Omental fat pad (tissue), 4 donors: Measurements from ENCODE around the gene POU6F2. TPM values are rescaled to one million over a fixed set of nuclear protein-coding genes. Genes with fewer than 3 reads are reported as not detected.

Source experiments
- ATAC-seq: fragments of 150-250 bp; one replicate; pipeline ENCODE4 v1.9.1; 2016; ENCODE audit warnings: mild to moderate bottlenecking, moderate library complexity; ENCODE audit not compliant: low FRiP score
- DNase-seq: peaks from one replicate; pipeline ENCODE4 v3.0.0-alpha.2; 2019; ENCODE audit warnings: low spot score
- total RNA-seq, 4 donors: library from RNA; depleted of rRNA; stranded (reverse); fragments of >200 nt; gene quantifications; one replicate each; pipeline ENCODE4 v1.1.0, GENCODE V29; 2016
- TF ChIP-seq, protein P1 (sequence below), 3 donors: fragments of 450-650 bp; IDR thresholded peaks; one replicate each; pipeline ENCODE4 v1.5.1; 2016 to 2017; ENCODE audit warnings: antibody characterized with exemption in 3 of 3, mild to moderate bottlenecking in 3 of 3, moderate library complexity in 2 of 3

The POU6F2 gene
- total RNA-seq, 4 donors from 2014 or later: 0.12 to 0.56 (median 0.37) TPM; not detected in 1

DNA sequence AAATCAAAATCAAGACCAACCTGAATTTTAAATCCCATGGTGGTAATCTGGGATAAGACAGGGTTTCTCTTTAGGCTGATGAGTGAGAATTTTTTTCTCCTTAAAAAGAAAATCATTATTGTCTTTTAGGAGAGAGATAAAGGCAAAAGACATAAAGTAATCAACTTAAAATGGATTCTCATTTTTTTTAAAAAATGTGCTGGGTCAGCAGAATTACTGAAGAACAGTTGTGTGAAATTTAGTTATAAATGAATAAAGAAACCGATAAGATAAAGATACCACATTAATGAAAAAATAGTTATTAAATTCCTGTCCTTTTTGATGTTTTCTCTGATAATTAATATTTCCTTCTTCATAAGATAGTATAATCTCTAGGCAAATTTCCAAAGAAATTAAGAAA, 427.2 kb downstream of the POU6F2 start:
- ATAC-seq: no peak
- TF ChIP-seq, protein P1, sequence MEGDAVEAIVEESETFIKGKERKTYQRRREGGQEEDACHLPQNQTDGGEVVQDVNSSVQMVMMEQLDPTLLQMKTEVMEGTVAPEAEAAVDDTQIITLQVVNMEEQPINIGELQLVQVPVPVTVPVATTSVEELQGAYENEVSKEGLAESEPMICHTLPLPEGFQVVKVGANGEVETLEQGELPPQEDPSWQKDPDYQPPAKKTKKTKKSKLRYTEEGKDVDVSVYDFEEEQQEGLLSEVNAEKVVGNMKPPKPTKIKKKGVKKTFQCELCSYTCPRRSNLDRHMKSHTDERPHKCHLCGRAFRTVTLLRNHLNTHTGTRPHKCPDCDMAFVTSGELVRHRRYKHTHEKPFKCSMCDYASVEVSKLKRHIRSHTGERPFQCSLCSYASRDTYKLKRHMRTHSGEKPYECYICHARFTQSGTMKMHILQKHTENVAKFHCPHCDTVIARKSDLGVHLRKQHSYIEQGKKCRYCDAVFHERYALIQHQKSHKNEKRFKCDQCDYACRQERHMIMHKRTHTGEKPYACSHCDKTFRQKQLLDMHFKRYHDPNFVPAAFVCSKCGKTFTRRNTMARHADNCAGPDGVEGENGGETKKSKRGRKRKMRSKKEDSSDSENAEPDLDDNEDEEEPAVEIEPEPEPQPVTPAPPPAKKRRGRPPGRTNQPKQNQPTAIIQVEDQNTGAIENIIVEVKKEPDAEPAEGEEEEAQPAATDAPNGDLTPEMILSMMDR (IDR thresholded peaks at IDR 0.05): no peak
- DNase-seq: no peak

DNA sequence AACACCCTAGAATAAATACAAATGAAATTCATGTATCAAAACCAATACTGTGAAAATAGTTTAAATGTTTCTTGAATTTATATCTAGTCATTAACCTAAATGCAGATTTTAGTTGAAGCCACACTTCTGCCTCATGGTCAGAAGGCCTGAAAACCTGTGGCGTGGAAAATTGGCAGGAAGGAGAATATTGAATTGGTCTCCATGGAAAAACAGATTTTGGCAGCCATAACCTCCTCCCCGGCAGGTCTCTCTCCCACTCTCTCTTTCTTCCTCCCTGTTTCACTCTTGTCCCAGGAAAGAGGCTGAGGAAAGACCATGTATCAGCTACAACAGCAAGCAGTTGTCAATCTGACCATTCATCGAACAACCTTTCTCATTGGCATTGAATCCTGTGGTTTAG, 427.9 kb downstream of the POU6F2 start:
- ATAC-seq (no peak), DNase-seq (no peak)
- TF ChIP-seq, protein P1 (IDR thresholded peaks at IDR 0.05): no peak

DNA sequence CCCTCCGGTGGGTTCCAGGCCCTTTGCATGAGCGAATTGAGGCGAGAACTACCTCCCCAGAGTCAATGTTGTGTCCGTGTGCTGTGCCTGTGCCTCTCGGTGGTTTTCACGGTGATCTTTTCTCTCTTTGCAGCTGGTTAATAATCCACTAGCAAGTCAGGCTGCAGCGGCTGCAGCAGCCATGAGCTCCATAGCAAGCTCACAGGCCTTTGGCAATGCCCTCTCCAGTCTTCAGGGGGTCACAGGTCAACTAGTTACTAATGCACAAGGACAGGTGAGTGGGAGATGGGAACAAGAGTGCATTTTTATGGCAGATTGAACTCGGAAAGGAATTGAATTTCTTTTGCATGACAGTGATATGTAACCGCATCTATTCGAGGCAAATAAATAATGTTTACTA, 428.8 kb downstream of the POU6F2 start:
- ATAC-seq: no peak
- no peak for DNase-seq
- TF ChIP-seq, protein P1 (IDR thresholded peaks at IDR 0.05): no peak

DNA sequence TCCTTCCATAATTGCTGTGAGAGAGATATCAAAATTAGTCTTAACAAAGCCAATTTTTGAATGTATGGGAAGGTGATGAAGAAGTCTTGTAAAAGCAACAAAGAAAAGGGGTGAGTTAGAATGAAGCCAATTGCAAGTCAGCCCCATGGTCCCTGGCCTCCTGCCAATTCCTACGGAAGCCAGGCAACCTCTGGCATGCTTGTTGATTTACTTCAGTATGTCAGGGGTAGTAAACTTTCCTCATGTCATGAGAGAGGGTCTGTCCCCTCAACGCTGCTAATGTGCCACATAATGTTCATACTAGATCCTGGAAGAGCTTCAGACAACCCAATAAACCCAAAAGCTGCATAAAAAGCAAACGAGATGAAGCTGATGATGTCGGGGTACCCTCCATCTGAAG, 429.4 kb downstream of the POU6F2 start:
- ATAC-seq: no peak

DNA sequence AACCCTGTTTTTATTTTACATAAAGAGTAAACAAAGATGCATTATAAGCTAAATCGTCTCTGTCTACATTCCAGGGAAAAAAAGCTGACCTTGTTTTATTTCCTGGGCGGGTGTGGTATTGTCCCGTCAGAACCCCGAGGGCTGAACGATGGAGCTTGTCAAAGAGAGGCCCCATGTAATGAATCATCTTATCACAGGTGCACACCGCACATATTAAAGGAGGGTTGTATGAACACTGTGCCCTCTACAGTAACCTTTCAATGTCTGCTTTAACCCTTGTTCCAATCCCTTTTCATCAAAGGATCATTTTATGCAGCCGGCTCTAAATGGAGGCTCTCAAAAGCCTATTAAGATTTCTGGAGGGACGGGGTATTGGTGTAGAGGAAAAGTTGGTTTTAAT, 430.0 kb downstream of the POU6F2 start:
- no peak for ATAC-seq
- TF ChIP-seq, protein P1 (IDR thresholded peaks at IDR 0.05): no peak
- DNase-seq: no peak

More for the DNA sequence above, 429.4 kb downstream of the POU6F2 start:
- no peak for DNase-seq
- TF ChIP-seq, protein P1 (IDR thresholded peaks at IDR 0.05): no peak

DNA sequence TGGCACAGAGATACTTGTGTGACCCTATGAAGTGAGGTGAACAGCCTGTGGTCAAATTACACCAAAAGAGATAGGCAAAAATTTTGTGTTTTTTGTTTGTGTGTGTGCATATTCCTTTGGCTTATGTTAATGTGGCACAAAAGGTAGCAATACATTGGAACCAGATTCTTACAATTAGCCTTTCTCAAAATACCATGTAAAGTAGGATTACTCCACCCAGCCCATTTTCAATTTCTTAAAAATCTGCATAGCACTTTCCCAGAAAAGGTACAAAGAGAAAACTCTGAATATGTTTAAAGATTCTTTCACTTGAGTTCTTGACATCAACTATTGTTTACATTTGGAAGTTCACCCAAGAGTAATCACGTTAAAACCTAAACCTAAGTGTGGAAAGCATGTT, 431.2 kb downstream of the POU6F2 start:
- no peak for ATAC-seq
- TF ChIP-seq, protein P1 (IDR thresholded peaks at IDR 0.05): no peak

DNA sequence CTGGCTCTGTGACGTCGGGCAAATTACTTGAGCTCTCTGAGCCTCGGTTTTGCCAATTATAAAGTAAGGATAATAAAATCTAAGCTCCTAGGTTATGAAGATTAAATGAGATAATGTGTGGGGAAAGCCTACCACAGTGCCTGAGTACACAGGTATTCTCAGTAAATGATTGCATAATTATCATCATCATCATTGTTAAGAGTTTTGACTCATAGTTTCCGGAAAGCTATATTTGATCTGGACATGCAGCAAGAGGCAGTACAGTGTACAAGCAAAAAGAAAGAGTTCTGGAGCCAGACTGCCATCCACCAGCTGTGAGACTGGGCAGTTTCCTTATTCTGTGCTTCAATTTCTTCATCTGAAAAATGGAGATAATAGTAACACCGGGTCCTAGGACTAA, 432.9 kb downstream of the POU6F2 start:
- DNase-seq (no peak), ATAC-seq (no peak)
- TF ChIP-seq, protein P1 (IDR thresholded peaks at IDR 0.05): no peak

More for the DNA sequence above, 431.2 kb downstream of the POU6F2 start:
- no peak for DNase-seq
